ENCODE measurements around the gene FMN2. TPM values are rescaled to one million over a fixed set of nuclear protein-coding genes. Genes with fewer than 3 reads are reported as not detected.

FMN2 gene
- total RNA-seq: 0.52 TPM
- long read RNA-seq, partial matches to known transcripts: 1 of 1 reads
- long read RNA-seq, other reads (novel, unspliced or antisense): 0 of 1 reads

- TF ChIP-seq CTCF (IDR thresholded peaks at IDR 0.05): no peak
- Histone ChIP-seq H3K4me1 (peaks cover 9% of the 10 kb centered on the region), H3K9me3 (no peaks in the 10 kb centered on the region), H3K27me3 (peaks cover 60% of the 10 kb centered on the region), H3K4me3 (peak within 1 kb of the TSS; percentile 14), H3K36me3 (no peaks in the 10 kb centered on the region), H3K27ac (no peak within 1 kb of the TSS)
- DNase-seq: no peak
- ATAC-seq: peak; percentile 49
- intact Hi-C loops (cut with DNase I): no loop called here
Measured at GRCh38 chr1:240091614-240092300, at the start of gene FMN2. Gene FMN2, plus strand, starts transcription at chr1:240091883. Its CDS starts 227 bp downstream, at chr1:240092110.

- no peak for TF ChIP-seq CTCF (IDR thresholded peaks at IDR 0.05)
- Histone ChIP-seq H3K4me1 (no peaks in the 10 kb centered on the region), H3K4me3 (no peak overlapping the region), H3K27ac (no peak overlapping the region), H3K36me3 (no peaks in the 10 kb centered on the region), H3K27me3 (no peaks in the 10 kb centered on the region), H3K9me3 (no peaks in the 10 kb centered on the region)
- intact Hi-C loops (cut with DNase I): no loop called here
- ATAC-seq (no peak), DNase-seq (no peak)
Measured at GRCh38 chr1:240044620-240045019, 47.1 kb upstream of the FMN2 start.

GRCh38 chr1:240046000-240046399 lies 45.7 kb upstream of the FMN2 start:
- Histone ChIP-seq H3K27ac (no peak overlapping the region), H3K27me3 (no peaks in the 10 kb centered on the region), H3K4me1 (no peaks in the 10 kb centered on the region), H3K36me3 (no peaks in the 10 kb centered on the region), H3K9me3 (no peaks in the 10 kb centered on the region), H3K4me3 (no peak overlapping the region)
- ATAC-seq: no peak
- no peak for DNase-seq
- TF ChIP-seq CTCF (IDR thresholded peaks at IDR 0.05): no peak
- intact Hi-C loops (cut with DNase I): no loop called here

- DNase-seq: no peak
- no peak overlapping the region for H3K27ac ChIP-seq
- no peak for TF ChIP-seq CTCF (IDR thresholded peaks at IDR 0.05)
- H3K4me3 ChIP-seq: no peak overlapping the region
- H3K4me1 ChIP-seq: no peaks in the 10 kb centered on the region
- H3K9me3 ChIP-seq: no peaks in the 10 kb centered on the region
- no peak for ATAC-seq
- no peaks in the 10 kb centered on the region for H3K27me3 ChIP-seq
- H3K36me3 ChIP-seq: no peaks in the 10 kb centered on the region
- intact Hi-C loops (cut with DNase I): no loop called here
Measured at GRCh38 chr1:240054109-240054701, 37.5 kb upstream of the FMN2 start.

GRCh38 chr1:240055936-240056335 lies 35.7 kb upstream of the FMN2 start:
- ATAC-seq: no peak
- no peaks in the 10 kb centered on the region for H3K36me3 ChIP-seq
- intact Hi-C loops (cut with DNase I): no loop called here
- H3K27me3 ChIP-seq: no peaks in the 10 kb centered on the region
- H3K4me1 ChIP-seq: no peaks in the 10 kb centered on the region
- no peaks in the 10 kb centered on the region for H3K9me3 ChIP-seq
- no peak for DNase-seq
- TF ChIP-seq CTCF (IDR thresholded peaks at IDR 0.05): no peak
- H3K4me3 ChIP-seq: no peak overlapping the region
- H3K27ac ChIP-seq: no peak overlapping the region
